ENCODE results near the gene BRD1. TPM values are rescaled to one million over a fixed set of nuclear protein-coding genes. Genes with fewer than 3 reads are reported as not detected.

Gene BRD1
- total RNA-seq, 1 experiment from 2014 or later: 23.3 TPM

DNA sequence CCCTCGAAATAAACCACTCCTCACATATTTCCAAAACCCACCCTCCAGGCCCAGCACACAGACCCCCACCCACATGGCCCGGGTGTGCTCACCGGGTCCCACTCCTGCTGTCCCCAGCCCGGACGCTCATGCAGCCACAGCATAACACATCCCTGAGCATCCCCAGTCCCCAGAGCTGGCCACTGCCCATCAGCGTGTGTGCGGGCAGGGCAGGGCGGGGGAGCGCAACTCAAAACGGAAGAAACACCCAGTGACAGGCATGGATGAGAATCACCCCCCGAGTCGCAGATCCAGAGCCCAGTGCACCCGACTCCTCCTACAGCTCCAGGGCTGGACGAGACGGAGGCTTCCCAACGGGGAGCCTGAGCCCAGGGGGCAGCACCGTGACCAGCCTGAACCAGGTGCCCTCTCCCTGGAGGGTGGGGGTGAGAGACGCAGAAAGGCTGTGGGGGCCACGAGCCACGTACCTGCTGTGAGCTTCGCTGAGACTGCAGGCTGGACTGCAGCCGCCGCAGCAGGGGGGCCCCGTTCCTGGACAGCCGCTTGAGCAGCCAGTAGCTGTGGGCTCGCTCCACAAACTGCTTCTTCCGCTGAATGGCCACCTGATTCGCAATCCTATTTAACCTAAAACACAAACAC lies 23.8 kb downstream of the BRD1 start:
- DNase-seq (ENCODE audit: low spot score): no peak

DNA sequence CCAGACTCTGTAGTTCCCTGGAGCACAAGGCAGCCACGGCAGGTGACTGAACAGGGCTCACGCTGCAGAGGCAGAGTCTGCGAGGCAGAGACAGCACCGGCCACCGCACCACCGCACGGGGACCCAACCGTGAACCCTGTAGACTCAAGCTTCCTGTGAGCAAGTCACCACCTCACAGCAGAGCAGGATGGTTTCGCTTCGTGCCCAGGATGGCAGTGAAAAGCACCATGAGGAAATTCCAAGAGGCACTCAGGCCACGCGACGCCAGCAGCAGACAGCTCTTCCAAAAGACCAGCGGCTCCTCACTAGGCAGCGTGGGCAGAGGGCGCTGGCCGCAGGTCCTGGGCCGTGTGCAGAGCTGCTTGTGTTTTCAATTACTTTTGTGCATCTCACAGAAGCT lies 24.5 kb downstream of the BRD1 start:
- no peak for DNase-seq (ENCODE audit: low spot score)

DNA sequence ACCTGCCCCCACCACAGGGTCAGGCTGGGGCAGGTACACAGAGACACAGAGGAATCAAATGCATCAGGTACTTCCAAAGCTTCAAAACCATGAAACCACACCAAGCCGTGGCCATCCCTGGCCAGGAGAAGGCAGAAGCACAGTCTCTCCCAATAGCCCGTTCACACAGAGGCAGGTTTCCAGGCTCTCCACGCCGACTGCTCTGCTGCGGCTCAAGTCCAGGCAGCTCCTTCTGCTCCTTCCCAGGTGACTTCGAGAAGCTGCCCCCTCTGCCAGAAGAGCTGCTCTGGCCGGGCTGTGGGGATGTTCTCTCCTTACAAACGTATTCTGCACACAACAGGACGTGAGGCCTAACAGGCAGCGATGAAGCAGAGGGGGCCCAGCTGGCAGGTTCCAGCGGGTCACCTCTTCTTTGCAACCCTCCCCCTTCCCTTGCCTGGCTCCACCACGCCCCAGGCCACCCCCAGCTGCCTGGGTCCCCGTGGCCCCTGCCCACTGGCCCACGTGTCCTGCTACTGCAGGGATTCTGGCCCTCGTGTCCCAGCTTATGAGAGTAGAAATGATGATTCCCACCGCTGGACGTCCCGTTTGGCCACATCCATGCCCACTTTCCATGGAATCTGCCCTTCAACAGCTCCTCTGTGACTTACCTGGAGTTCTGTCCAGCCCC lies 26.1 kb downstream of the BRD1 start:
- no peak for DNase-seq (ENCODE audit: low spot score)

DNA sequence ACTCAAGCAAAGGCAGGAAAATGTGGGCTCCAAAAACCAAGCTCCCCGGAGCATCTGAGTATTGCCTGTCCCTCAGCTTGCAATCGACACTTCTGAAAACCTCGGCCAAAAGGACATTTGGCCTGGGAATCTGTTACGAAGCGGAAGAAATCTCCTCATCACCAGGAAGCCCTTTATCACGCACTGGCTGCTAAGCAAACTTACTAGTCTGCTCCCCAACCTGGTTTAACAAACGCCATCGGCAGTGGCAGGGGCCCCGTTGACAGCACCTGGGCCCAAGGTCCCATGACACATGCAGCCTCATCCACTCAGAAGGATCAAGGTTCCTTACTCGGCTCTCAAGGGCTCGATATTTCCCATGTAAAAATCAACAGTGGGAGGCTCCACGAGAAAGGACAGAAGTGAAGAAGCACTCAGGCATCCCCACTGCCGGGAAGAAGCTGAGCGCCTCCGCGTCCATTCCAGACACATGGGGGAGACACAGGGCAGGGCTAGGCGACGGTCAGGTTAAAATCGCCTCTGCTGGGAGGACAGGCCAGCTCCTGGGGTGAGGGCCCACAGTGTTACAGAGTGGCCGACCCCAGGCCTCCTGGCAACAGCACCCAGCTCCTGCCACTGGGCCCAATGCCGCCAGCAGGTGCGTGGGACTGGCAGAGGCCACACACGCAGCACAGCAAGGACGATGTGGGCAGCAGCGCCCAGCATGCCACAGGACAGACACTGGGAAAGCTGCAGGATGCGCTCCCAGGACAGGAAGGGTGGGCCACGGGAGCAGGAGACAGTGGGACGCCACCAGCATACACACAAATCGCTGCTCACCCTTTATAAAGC lies 27.1 kb downstream of the BRD1 start:
- no peak for DNase-seq (ENCODE audit: low spot score)

DNA sequence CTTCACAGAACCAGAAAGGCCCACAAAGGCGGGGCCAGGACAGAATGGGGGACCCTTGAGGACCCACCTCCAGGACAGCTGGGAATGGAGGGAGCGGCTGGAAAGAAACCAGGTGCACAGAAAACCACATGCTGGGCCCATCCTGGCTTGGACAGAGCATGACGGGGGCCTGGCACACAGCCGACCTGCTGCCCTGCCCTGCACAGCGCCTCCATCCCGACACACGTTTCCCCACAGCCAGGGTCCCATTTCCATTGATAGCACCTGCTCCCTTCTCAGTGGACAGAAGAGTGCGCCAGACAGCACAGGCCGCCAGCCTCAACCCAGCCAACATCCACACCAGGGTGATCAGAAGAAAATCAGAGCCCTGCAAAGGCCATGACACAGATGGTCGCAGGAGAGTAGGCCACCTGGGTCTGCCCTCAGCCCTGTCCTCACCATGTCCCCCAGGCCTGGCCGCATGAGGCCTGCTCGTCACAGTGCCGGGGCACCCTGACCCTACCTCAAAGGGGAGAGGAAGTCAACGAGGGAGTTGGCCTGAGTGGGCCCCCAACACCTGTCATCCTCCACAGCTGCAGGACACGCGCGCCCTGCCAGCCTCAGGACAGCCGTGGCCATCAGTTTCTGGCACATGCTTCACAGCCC lies 28.1 kb downstream of the BRD1 start:
- no peak for DNase-seq (ENCODE audit: low spot score)

DNA sequence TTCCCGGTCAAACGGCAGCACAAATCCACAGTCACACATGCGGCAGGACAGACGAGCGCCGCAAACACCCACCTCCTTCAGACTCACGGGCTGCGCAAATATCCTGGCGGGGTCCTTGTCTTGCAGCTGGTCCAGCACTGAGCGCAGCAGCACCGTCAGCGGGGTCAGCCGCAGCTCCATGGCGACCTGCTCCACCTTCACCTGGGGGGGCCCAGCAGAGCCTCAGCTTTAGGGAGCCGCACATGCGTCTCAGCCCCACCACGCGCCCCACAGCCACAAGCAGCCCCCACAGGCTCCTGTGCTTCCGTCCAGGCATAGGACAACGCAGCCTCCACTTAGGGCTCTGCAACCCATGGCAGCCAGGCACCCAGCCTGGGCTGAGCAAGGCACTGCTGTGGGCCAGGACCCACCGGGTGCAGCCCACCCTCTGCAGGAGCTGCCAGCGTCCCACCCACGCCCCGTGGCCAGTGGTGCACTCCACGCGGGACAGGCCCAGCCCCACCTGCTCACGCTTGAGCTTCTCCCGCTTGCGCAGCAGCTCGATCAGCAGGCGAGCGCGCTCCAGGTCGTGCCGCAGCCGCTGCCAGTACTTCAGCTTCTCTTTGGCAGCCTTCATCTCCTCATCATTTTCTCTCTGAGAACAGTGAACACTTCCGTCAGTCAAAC lies 29.1 kb downstream of the BRD1 start:
- no peak for DNase-seq (ENCODE audit: low spot score)

DNA sequence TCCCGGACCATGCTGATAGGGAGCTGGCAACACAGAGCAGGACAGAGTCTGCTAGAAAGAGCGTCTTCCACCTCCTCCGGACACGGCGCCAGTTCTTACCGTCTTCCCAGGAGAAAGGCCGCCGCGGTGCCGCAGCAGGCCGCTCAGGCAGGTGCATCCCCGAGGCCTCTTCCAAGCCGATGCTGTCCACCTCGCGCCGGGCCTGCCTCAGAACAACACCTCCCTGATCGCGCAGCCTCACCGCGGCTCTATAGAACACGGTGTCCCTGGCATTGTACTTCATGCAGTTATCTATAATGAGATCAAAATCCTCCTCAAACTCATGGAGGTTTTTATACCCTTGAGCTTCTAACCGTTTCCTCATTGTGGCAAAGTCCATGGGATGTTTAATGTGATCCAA lies 30.0 kb downstream of the BRD1 start:
- DNase-seq (ENCODE audit: low spot score): no peak

DNA sequence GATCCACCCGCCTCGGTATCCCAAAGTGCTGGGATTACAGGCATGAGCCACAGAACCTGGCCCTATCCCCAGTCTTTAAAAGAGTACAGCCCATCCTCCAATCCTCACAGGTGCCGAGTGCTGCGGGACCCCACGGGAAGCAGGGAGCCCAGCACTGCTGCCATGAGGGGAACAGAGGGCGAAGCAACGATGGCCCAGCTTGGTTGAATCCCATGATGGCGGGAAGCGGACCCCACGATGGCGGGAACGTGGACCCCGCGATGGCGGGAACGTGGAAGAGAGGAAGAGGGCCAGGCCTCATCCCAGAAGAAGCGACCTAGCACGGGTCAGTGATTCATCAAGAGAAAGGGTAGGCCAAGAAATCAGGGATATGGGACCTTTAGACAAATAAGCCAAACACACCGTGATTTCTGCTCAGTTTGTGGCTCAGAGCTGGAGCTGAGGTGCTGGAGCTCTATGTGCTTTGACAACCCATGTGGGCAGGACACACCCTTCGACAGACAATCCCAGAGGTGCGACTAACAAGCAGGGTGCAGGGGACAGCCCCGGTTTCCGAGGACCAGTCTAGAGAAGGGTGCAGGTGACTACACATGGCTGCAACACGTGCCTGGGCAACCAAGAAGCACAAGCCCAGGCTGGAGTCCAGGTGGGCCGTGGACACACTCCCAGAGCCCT lies 30.9 kb downstream of the BRD1 start:
- no peak for DNase-seq (ENCODE audit: low spot score)

DNA sequence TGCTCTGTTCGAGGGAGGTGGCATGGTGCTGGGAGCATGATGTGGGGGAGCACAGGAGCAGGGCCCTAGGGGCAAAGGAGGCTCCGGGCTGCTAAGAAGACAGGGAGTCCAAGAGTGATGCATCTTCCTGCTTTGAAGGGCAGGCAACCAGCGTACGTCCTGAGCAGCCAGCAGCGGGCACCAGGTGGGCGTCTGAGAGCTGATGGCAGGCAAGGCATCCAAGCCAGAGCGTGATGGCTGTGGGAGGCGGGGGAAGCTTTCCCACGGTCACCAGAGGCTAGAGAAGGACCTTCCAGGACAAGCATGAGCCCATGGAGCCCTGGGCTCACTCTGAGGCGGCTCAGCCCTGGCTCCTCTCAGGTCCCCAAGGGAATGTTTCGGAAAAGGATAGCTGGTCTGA lies 32.2 kb downstream of the BRD1 start:
- no peak for DNase-seq (ENCODE audit: low spot score)

DNA sequence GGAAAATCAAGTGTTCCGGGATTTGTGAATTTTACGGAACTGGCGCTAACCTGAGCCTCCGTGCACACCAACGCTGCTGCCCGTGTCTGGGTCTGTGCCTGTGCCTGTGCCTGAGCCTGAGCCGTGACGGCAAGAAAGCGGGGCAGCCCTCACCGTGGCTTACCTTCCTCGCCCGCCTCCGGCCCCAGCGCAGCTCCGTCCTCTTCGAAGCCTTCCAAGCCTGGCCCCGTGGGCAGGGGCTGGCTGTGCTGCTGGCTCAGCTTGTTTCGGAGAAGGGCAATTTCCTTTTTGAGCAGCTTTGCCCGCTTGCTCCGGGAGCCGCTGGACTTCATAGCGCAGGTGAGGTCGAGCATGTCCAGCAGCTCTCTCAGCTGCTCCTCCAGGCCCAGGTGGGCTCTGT lies 33.8 kb downstream of the BRD1 start:
- no peak for DNase-seq (ENCODE audit: low spot score)

DNA sequence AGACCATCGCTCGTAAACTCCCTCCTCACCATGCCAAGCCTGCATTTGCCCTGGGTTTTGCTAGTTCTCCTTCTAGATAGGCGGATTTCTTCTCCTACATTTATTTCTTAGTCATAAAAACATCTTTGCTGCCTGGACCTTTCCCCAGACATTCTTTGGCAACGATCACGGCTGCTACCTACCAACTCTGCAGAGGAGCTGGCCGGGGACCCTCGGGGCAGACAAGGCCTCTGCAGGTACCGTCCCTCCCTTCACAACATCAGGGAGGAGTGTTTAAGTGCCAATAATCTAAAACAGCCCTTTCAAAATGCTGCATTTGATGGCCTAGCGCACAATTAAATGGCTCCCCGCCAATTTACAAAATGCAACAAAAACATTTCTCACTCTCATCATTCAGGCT lies 34.4 kb downstream of the BRD1 start:
- no peak for DNase-seq (ENCODE audit: low spot score)

DNA sequence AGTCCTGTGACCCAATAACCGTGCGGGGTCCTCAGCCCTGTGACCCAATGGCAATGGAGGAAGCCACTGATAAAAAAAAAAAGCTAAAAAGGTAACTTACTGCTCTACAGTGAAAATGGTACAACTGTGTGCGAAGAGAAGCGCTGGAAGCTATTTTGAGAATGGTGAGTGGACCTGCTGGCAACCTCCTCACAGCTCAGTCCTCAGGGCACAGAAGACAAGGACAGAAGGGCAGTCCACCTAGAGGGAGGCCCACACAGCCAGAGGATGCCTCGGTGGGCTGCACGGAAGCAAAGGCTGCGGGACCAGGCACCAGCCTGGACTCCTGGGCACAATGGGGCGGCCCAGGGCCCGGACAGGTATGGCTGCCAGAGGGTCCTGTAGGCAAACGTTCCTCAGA lies 35.6 kb downstream of the BRD1 start:
- DNase-seq (ENCODE audit: low spot score): no peak

DNA sequence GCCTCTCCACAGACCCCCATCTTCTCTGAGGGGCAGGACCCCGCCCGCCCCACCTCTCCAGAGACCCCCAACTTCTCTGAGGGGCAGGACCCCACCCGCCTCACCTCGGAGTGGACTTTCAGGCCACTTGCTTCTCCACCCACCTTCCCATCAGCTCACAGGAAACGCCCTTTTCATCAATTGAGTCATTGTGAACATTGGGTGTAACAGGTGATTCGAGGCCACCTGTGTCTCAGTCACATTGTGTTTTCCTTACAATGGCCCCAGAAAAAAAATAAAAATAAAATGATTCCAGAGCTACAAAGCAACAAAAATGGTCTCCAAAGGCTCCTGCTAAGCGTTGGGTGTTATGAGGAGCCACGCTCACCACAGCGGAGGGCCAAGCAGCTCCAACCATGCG lies 36.0 kb downstream of the BRD1 start:
- no peak for DNase-seq (ENCODE audit: low spot score)

DNA sequence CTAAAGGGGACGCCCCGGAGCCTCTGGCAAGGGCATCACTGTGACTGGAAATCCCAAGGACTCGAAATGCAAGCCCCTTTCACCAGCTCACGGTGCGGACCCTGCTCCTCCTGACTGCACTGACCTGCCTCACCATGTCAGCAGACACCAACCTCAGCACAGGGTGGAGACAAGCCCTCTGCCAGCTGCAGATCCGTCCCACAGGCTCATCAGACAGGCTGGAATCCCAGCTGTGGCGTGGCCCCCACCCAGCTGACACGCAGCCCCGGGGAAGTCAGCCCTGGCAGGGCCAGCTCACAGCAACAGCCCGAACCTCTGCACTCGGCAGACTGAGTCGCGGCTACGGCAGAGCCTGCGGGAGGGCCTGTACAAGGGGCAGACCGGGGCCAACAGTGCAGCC lies 36.8 kb downstream of the BRD1 start:
- DNase-seq (ENCODE audit: low spot score): no peak

DNA sequence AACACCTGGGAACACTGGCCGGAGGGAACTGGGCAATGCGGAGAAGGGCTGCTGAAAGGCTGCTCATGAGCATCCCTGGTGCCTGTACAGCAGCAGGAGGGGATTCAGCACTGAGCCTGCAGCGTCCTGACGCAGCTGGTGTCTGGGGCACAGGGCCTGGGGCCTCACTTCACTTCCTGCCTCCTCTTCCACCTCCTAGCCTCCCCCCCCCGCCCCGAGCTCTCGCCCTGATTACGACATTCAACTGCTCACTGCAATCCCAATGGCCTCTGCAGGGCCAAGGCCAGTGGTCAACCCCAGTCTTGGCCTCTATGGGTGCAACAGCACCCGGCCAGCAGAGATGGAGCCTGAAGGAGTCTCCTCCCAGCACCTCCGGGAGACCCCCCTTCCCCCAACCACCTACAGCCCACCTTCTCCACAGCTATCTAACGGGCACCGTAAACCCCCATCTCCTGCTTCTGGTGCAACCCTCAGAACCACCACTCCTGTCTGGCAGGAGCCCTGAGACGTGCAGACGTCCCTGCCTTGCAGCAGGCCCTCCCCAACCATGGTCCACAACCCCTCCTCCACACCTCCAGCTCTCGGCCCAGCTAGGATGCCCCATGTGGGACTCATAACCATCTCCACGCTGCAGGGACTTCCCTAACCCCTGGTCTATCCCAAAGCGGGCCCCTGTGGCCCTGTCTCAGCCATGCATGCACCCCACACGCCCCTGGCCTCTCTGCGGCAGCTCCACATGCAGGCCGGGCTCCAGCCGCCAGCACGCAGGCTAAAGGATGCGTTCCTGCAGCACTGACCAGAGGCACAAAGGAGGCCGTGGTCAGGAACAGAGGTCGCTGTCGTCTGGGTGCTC lies 38.2 kb downstream of the BRD1 start:
- DNase-seq (ENCODE audit: low spot score): no peak

DNA sequence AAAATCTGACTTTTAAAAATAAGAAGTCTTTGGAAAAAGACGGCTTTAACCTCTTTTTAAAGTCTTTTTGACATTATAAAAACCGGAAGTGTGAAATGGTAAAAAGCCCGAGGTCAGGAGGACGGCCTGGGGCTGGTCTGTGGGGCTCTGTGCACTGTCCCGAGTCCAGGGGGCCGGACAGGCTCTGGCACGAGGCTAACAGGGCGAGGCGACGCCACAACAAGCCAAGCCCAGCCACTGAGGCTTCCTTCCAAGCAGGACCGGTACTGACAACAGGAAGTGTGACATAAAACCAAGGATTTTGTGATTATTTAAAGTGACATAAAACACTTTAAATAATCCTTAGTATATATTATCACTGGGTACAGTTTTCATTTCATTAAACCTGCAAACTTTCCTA lies 39.2 kb downstream of the BRD1 start:
- DNase-seq (ENCODE audit: low spot score): no peak

DNA sequence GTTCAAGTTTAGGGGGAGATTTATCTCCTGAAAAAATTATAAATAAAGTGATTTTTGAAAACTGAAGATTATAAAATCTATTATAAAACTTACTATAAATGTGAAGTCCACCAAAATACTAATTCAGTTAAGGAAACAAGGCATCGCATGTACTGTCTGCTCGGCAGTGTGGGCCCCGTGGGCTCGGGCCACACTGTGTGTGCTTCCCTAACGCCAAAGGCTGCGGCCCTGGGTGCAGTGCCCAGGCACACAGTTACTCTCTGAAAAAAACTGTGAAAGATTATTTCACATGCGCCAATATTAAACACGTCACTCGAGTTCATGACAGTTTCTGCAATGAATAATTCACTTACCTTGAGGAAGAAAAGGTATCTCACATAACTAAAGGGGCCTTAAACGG lies 39.8 kb downstream of the BRD1 start:
- DNase-seq (ENCODE audit: low spot score): no peak

DNA sequence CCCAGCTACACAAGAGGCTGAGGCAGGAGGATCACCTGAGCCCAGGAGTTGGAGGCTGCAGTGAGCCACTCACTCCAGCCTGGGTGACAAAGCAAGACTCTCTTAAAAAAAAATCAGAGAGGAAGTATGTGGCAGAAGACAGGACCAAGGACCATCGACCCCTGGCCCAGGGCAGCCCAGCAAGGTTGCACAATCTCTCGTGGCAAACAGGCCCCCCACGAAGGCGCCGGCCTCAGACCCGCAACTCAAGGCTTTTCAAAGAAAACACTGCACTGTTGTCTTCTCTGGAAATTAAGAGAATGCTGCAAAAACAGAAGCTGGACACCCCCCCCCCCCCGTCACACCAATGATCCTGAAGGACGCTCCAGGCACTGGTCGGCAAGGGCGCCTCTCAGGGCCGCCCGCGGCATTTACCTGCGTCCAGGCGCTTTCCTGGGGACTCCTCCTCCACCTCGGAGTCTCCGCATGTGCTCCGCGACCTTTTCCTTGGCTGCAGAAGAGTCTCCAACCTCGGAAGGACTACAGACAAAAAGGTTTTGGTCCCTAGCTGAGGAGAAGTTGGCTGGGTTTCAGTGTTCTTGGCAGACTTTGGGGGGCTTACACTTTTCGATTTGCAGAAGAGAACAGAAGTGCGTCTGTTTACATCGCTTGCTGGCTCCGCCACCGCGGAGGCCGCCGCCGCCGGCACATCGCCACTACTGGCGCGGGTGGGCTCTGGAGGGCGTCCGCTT lies 40.5 kb downstream of the BRD1 start:
- no peak for DNase-seq (ENCODE audit: low spot score)

DNA sequence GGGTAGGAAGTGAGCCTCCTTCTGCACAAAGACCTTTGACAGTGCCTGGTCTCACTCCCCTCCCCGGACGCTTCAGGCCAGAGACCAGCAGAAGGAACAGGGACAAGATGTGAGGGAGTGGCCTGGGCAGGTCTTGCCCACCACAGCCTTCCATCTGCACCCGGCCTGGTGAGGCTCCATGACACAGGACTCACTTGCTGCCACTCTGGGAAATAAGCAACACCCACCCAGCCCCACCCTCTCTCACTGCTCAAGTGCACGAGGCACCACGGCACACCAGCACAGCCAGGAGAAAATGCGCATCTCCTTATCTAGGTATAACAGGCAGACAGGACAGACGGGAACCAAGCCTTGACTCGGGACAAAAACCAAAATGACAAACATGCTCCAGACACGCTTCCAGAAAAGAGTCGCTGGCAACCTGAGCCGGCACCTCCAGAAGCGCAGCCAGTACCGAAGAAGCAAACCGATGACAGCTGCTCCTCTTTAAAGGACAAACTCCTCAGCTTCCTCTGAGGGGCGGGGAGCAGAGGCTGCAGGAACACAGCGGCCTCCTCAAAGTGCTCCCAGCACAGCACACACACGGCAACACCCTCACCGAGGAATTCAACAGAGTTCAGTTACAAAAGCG lies 41.7 kb downstream of the BRD1 start:
- no peak for DNase-seq (ENCODE audit: low spot score)

Measured in HT-29 (cell line).